ENCODE measurements around the gene LCE5A. TPM values are rescaled to one million over a fixed set of nuclear protein-coding genes. Genes with fewer than 3 reads are reported as not detected.

The LCE5A gene
- total and polyA plus RNA-seq, 9 of the 15 experiments (the other 6 are each of a cell fraction or from before 2014, with no cell fraction given): not detected

GRCh38 chr1:152525080-152525641, 14.6 kb downstream of the LCE5A start (continued):
- TF ChIP-seq, protein P1, sequence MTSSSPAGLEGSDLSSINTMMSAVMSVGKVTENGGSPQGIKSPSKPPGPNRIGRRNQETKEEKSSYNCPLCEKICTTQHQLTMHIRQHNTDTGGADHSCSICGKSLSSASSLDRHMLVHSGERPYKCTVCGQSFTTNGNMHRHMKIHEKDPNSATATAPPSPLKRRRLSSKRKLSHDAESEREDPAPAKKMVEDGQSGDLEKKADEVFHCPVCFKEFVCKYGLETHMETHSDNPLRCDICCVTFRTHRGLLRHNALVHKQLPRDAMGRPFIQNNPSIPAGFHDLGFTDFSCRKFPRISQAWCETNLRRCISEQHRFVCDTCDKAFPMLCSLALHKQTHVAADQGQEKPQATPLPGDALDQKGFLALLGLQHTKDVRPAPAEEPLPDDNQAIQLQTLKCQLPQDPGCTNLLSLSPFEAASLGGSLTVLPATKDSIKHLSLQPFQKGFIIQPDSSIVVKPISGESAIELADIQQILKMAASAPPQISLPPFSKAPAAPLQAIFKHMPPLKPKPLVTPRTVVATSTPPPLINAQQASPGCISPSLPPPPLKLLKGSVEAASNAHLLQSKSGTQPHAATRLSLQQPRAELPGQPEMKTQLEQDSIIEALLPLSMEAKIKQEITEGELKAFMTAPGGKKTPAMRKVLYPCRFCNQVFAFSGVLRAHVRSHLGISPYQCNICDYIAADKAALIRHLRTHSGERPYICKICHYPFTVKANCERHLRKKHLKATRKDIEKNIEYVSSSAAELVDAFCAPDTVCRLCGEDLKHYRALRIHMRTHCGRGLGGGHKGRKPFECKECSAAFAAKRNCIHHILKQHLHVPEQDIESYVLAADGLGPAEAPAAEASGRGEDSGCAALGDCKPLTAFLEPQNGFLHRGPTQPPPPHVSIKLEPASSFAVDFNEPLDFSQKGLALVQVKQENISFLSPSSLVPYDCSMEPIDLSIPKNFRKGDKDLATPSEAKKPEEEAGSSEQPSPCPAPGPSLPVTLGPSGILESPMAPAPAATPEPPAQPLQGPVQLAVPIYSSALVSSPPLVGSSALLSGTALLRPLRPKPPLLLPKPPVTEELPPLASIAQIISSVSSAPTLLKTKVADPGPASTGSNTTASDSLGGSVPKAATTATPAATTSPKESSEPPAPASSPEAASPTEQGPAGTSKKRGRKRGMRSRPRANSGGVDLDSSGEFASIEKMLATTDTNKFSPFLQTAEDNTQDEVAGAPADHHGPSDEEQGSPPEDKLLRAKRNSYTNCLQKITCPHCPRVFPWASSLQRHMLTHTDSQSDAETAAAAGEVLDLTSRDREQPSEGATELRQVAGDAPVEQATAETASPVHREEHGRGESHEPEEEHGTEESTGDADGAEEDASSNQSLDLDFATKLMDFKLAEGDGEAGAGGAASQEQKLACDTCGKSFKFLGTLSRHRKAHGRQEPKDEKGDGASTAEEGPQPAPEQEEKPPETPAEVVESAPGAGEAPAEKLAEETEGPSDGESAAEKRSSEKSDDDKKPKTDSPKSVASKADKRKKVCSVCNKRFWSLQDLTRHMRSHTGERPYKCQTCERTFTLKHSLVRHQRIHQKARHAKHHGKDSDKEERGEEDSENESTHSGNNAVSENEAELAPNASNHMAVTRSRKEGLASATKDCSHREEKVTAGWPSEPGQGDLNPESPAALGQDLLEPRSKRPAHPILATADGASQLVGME (CRISPR knock-in tag; IDR thresholded peaks at IDR 0.05): no peak
- TF ChIP-seq, protein P2, sequence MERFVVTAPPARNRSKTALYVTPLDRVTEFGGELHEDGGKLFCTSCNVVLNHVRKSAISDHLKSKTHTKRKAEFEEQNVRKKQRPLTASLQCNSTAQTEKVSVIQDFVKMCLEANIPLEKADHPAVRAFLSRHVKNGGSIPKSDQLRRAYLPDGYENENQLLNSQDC (CRISPR knock-in tag; IDR thresholded peaks at IDR 0.05): no peak
- TF ChIP-seq ZNF695 (CRISPR knock-in tag; IDR thresholded peaks at IDR 0.05) (no peak), GATAD2B (IDR thresholded peaks at IDR 0.05; ENCODE audit: borderline replicate concordance) (no peak)
